ENCODE results near the gene IPO7. TPM values are rescaled to one million over a fixed set of nuclear protein-coding genes. Genes with fewer than 3 reads are reported as not detected.
"Not testable (repeated sequence)": the region's sequence is repeated elsewhere in the genome, so short reads cannot be mapped to it uniquely, and the experiment has no call there.

Gene IPO7
- 10 to 100 TPM; 33.2 to 53.6 (median 45.0) TPM for total RNA-seq
- long read RNA-seq, partial matches to known transcripts = 3 of 5 reads
- long read RNA-seq, other reads (novel, unspliced or antisense) = 2 of 5 reads

GRCh38 chr11:9384535-9385326 is at the start of gene IPO7:
IPO7 (plus strand) TSS chr11:9384652; CDS start chr11:9384764, 112 bp downstream.
- DNase-seq = peak; percentile 93 to 95 (median 94)
- WGBS (ENCODE audit: insufficient coverage, low coverage, low lambda C conversion rate, missing lambda C conversion rate) = under 1% methylated on average over 37 of the region's 70 CpGs
- Histone ChIP-seq H3K27me3 (no peaks in the 10 kb centered on the region), H3K4me3 (peak within 1 kb of the TSS; percentile 89 to 99 (median 96)), H3K36me3 (no peaks in the 10 kb centered on the region), H3K27ac (peak within 1 kb of the TSS; percentile 74 to 92 (median 84)), H3K9me3 (no peaks in the 10 kb centered on the region), H3K4me1 (peaks cover 0 to 23% (median 8%) of the 10 kb centered on the region in 4 donors)
- peak; percentile 19 to 25 (median 22) for TF ChIP-seq CTCF (IDR thresholded peaks at IDR 0.05)
- TF ChIP-seq POLR2A (IDR thresholded peaks at IDR 0.05) = peak; percentile 89
- ATAC-seq = peak; percentile 96 to 98 (median 96)
- intact Hi-C loops (cut with DNase I) = no loop called here

DNA sequence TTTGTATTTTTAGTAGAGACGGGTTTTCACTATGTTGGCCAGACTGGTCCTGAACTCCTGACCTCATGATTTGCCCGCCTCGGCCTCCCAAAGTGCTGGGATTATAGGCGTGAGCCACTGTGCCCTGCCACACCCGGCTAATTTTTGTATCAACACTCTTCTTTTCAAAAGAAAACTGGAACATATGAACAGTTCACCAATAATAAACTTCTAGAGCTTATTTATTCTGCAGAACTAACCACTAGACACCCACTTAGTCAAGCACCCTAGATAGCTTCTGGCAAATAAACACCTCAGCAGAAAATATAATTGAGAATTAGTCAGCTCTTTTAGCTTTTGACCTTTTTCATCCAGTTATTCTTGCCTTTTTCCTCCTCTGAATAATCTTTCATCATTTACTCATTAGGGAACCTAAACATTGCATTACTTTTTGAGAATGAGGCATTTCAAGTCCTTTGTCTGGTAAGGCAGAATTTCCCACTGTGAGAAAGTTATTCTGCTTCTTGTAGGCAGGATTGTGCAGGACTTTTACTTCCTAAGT is 42.7 kb upstream of the IPO7 start:
- Histone ChIP-seq H3K4me3 (no peak overlapping the region), H3K9me3 (no peaks in the 10 kb centered on the region), H3K4me1 (peaks cover 0 to 2% (median 0%) of the 10 kb centered on the region in 4 donors), H3K27me3 (no peaks in the 10 kb centered on the region), H3K36me3 (no peaks in the 10 kb centered on the region), H3K27ac (no peak overlapping the region)
- intact Hi-C loops (cut with DNase I) = no loop called here
- DNase-seq (no peak), ATAC-seq (no peak)
- TF ChIP-seq CTCF (IDR thresholded peaks at IDR 0.05) (no peak), POLR2A (IDR thresholded peaks at IDR 0.05) (no peak)
- 46% methylated on average over 4 of the region's 5 CpGs for WGBS (ENCODE audit: insufficient coverage, low coverage, low lambda C conversion rate, missing lambda C conversion rate)

DNA sequence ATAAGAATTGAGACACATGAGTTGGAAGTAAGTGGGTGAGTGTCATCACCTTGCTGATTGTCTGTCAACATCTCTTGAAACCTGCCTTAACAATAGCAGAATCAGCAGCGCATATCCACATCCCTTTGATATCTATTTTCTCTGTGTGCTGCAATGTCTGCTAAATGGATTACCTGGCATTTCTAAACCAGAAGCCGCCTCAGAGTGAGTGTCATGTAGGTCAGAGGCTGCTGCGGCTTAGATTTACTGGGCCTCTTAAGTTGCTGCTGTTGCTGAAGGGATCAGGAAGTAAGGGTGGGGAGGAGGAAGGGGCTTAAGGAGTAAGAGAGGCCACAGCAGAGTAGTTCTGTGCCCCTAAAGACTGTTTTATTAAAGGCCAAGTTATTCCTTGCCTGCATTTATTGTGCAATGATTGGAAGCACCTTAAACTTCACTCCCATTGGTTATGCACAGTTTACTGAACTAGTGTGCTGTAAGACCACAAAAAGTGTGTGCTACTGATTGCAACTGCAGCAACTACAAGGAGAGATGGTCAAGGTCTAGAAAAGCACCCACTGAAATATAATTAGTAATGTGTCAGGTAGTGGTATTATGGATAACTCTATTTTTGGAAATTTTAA is 40.3 kb upstream of the IPO7 start:
- peaks cover 0 to 2% (median 0%) of the 10 kb centered on the region in 4 donors for H3K4me1 ChIP-seq
- H3K9me3 ChIP-seq = no peaks in the 10 kb centered on the region
- no peaks in the 10 kb centered on the region for H3K36me3 ChIP-seq
- intact Hi-C loops (cut with DNase I) = no loop called here
- 59% methylated on average over 3 of the region's 3 CpGs for WGBS (ENCODE audit: insufficient coverage, low coverage, low lambda C conversion rate, missing lambda C conversion rate)
- no peaks in the 10 kb centered on the region for H3K27me3 ChIP-seq
- DNase-seq (no peak), ATAC-seq (no peak)
- TF ChIP-seq POLR2A (IDR thresholded peaks at IDR 0.05) (no peak), CTCF (IDR thresholded peaks at IDR 0.05) (no peak)
- H3K27ac ChIP-seq = no peak overlapping the region
- no peak overlapping the region for H3K4me3 ChIP-seq

GRCh38 chr11:9347100-9347499 is 37.4 kb upstream of the IPO7 start:
- Histone ChIP-seq H3K36me3 (no peaks in the 10 kb centered on the region), H3K27me3 (no peaks in the 10 kb centered on the region), H3K4me1 (no peaks in the 10 kb centered on the region), H3K27ac (no peak overlapping the region), H3K9me3 (no peaks in the 10 kb centered on the region), H3K4me3 (no peak overlapping the region)
- no peak for ATAC-seq
- WGBS (ENCODE audit: insufficient coverage, low coverage, low lambda C conversion rate, missing lambda C conversion rate) = 51% methylated on average over 2 of the region's 2 CpGs
- intact Hi-C loops (cut with DNase I) = no loop called here
- TF ChIP-seq POLR2A (IDR thresholded peaks at IDR 0.05) (no peak), CTCF (IDR thresholded peaks at IDR 0.05) (no peak)
- DNase-seq = no peak

DNA sequence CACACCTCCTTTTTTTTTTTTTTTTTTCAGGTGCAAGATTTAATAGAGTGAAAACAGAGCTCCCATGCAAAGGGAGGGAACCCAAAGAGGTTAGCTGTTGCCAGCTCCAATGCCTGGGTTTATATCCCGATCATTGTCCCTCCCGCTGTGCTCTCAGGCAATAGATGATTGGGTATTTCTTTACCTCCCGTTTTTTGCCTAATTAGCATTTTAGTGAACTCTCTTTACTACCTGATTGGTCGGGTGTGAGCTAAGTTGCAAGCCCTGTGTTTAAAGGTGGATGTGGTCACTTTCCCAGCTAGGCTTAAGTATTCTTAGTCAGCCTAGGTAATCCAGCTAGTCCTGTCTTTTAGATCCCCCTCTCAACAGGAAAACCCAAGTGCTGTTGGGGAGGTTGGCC is 36.7 kb upstream of the IPO7 start:
- 63% methylated on average over 3 of the region's 4 CpGs for WGBS (ENCODE audit: insufficient coverage, low coverage, low lambda C conversion rate, missing lambda C conversion rate)
- H3K4me3 ChIP-seq; H3K4me1 ChIP-seq; H3K27ac ChIP-seq; H3K36me3 ChIP-seq; ATAC-seq; H3K9me3 ChIP-seq; DNase-seq; intact Hi-C loops (cut with DNase I); H3K27me3 ChIP-seq: not testable (repeated sequence)

Measured in right lobe of liver (tissue), 6 donors.